NB4 (cell line): ENCODE results near the gene FOXP1.

Experiments
- POLR2A ChIP-seq: IDR thresholded peaks from 2 replicates; pipeline ENCODE4 v1.6.1; 2011; ENCODE audit warnings: mild to moderate bottlenecking; ENCODE audit not compliant: insufficient read length; ENCODE audit errors: extremely low read depth
- TF ChIP-seq, protein P1 (sequence below): IDR thresholded peaks from one replicate; pipeline ENCODE4 v1.5.1; 2012; ENCODE audit warnings: low read depth, low read length

DNA sequence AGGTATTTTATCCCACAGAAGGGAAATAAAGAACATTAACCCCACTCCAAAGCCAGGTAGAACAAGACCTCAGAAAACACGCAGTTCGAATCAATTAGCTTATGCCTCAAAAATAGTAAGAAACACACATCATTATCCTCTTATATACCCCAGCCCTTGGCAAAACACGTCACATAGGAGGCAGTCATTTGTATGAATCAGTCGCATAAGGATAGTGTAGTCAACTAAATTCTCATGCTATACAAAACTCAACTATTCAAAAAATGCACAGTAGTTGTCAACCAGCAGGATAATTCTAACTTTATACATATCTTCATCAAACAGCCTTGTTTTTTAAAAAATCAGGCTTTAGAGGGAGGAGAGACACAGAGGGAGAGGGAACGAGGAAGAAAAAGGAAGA is 298.4 kb downstream of the FOXP1 start:
- TF ChIP-seq, protein P1, sequence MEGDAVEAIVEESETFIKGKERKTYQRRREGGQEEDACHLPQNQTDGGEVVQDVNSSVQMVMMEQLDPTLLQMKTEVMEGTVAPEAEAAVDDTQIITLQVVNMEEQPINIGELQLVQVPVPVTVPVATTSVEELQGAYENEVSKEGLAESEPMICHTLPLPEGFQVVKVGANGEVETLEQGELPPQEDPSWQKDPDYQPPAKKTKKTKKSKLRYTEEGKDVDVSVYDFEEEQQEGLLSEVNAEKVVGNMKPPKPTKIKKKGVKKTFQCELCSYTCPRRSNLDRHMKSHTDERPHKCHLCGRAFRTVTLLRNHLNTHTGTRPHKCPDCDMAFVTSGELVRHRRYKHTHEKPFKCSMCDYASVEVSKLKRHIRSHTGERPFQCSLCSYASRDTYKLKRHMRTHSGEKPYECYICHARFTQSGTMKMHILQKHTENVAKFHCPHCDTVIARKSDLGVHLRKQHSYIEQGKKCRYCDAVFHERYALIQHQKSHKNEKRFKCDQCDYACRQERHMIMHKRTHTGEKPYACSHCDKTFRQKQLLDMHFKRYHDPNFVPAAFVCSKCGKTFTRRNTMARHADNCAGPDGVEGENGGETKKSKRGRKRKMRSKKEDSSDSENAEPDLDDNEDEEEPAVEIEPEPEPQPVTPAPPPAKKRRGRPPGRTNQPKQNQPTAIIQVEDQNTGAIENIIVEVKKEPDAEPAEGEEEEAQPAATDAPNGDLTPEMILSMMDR = no peak
- TF ChIP-seq POLR2A = no peak
